ENCODE data around the gene FNTB.

The FNTB gene

GRCh38 chr14:65041434-65041915, 54.8 kb downstream of the FNTB start:
- DNase-seq = no peak
- Histone ChIP-seq H3K36me3 (peaks cover 13% of the 10 kb centered on the region), H3K9me3 (ENCODE audit: severe bottlenecking) (no peaks in the 10 kb centered on the region), H3K27me3 (ENCODE audit: insufficient read depth, low read depth, severe bottlenecking) (no peaks in the 10 kb centered on the region), H3K27ac (no peak overlapping the region), H3K4me3 (ENCODE audit: low read depth, low read length) (no peak overlapping the region)
- TF ChIP-seq CTCF (IDR thresholded peaks at IDR 0.05; ENCODE audit: low read depth, low read length) = no peak

GRCh38 chr14:65042296-65042695, 55.6 kb downstream of the FNTB start:
- Histone ChIP-seq H3K27me3 (ENCODE audit: insufficient read depth, low read depth, severe bottlenecking) (no peaks in the 10 kb centered on the region), H3K27ac (0 out of 2 replicates have a peak overlapping the region, but pooled peaks have one; percentile 28), H3K36me3 (peaks cover 13% of the 10 kb centered on the region), H3K9me3 (ENCODE audit: severe bottlenecking) (no peaks in the 10 kb centered on the region), H3K4me3 (ENCODE audit: low read depth, low read length) (no peak overlapping the region)
- no peak for TF ChIP-seq CTCF (IDR thresholded peaks at IDR 0.05; ENCODE audit: low read depth, low read length)
- peak; percentile 45 for DNase-seq

GRCh38 chr14:65042731-65043372, 56.2 kb downstream of the FNTB start:
- no peaks in the 10 kb centered on the region for H3K9me3 ChIP-seq (ENCODE audit: severe bottlenecking)
- H3K27ac ChIP-seq = peak overlapping the region; percentile 28; the same call in 1 of the 2 replicates
- peak; percentile 43 for DNase-seq
- H3K27me3 ChIP-seq (ENCODE audit: insufficient read depth, low read depth, severe bottlenecking) = no peaks in the 10 kb centered on the region
- peaks cover 13% of the 10 kb centered on the region for H3K36me3 ChIP-seq
- no peak for TF ChIP-seq CTCF (IDR thresholded peaks at IDR 0.05; ENCODE audit: low read depth, low read length)
- no peak overlapping the region for H3K4me3 ChIP-seq (ENCODE audit: low read depth, low read length)

GRCh38 chr14:65043893-65044595, 57.3 kb downstream of the FNTB start:
- no peak for TF ChIP-seq CTCF (IDR thresholded peaks at IDR 0.05; ENCODE audit: low read depth, low read length)
- H3K4me3 ChIP-seq (ENCODE audit: low read depth, low read length) = no peak overlapping the region
- no peak for DNase-seq
- no peaks in the 10 kb centered on the region for H3K27me3 ChIP-seq (ENCODE audit: insufficient read depth, low read depth, severe bottlenecking)
- peaks cover 17% of the 10 kb centered on the region for H3K36me3 ChIP-seq
- no peaks in the 10 kb centered on the region for H3K9me3 ChIP-seq (ENCODE audit: severe bottlenecking)
- H3K27ac ChIP-seq = no peak overlapping the region

GRCh38 chr14:65044596-65044959, 57.9 kb downstream of the FNTB start:
- no peak for DNase-seq
- H3K9me3 ChIP-seq (ENCODE audit: severe bottlenecking) = no peaks in the 10 kb centered on the region
- TF ChIP-seq CTCF (IDR thresholded peaks at IDR 0.05; ENCODE audit: low read depth, low read length) = no peak
- H3K36me3 ChIP-seq = peaks cover 17% of the 10 kb centered on the region
- H3K27me3 ChIP-seq (ENCODE audit: insufficient read depth, low read depth, severe bottlenecking) = no peaks in the 10 kb centered on the region
- no peak overlapping the region for H3K4me3 ChIP-seq (ENCODE audit: low read depth, low read length)
- no peak overlapping the region for H3K27ac ChIP-seq

All from WERI-Rb-1 (cell line).